Aorta (tissue), 5 donors: ENCODE data around the gene TTLL5. TPM values are rescaled to one million over a fixed set of nuclear protein-coding genes. Genes with fewer than 3 reads are reported as not detected.

Experiments used
- ATAC-seq: fragments of 200-7000 bp; cut with Tn5 transposase; one replicate; pipeline ENCODE4 v1.9.1; 2022; ENCODE audit warnings: moderate library complexity; ENCODE audit not compliant: low FRiP score
- DNase-seq, 2 donors: peaks; one replicate each; pipeline ENCODE4 v3.0.0-alpha.2; 2020
- H3K27ac ChIP-seq, 2 donors: one replicate each; pipeline ENCODE4 v1.5.1; 2013; ENCODE audit warnings: low read length in 2 of 2, mild to moderate bottlenecking in 2 of 2, moderate library complexity in 2 of 2, control low read depth in 1 of 2, inconsistent platforms in 1 of 2, low read depth in 1 of 2
- H3K27me3 ChIP-seq, 2 donors: one replicate each; pipeline ENCODE4 v1.6.1; 2013; ENCODE audit warnings: control low read depth in 1 of 2, low read length in 1 of 2, mild to moderate bottlenecking in 1 of 2, moderate library complexity in 1 of 2; ENCODE audit not compliant: insufficient read depth in 2 of 2, control insufficient read depth in 1 of 2
- H3K36me3 ChIP-seq, 2 donors: one replicate each; pipeline ENCODE4 v1.6.1; 2013; ENCODE audit warnings: control low read depth in 1 of 2, low read length in 1 of 2, mild to moderate bottlenecking in 1 of 2; ENCODE audit not compliant: insufficient read depth in 2 of 2, control insufficient read depth in 1 of 2
- H3K4me1 ChIP-seq, 2 donors: one replicate each; pipeline ENCODE4 v1.6.1; 2013; ENCODE audit warnings: low read length in 2 of 2, control low read depth in 1 of 2, mild to moderate bottlenecking in 1 of 2, moderate library complexity in 1 of 2; ENCODE audit not compliant: insufficient read depth in 2 of 2, control insufficient read depth in 1 of 2
- H3K4me3 ChIP-seq, 2 donors: one replicate each; pipeline ENCODE4 v1.5.1; 2013; ENCODE audit warnings: low read length in 2 of 2, control low read depth in 1 of 2, mild to moderate bottlenecking in 1 of 2
- H3K9me3 ChIP-seq: one replicate; pipeline ENCODE4 v1.6.1; 2013; ENCODE audit warnings: mild to moderate bottlenecking, low read length; ENCODE audit not compliant: control insufficient read depth
- WGBS, 2 donors: extraction: QIAGEN DNeasy Blood & Tissue Kit; methylation state at CpG; one replicate each; pipeline ENCODE4 v1.1.7; 2013; 5-methylcytosine and 5-hydroxymethylcytosine counted together
- intact Hi-C, 2 donors: fragments of 100-400 bp; cut with DNase I; formaldehyde crosslinking; loops; one replicate each; pipeline versions ENCODE4 v1.14.2 to v1.15.0; 2022
- polyA plus RNA-seq, 2 donors: library from polyadenylated mRNA; stranded (reverse); fragments of 200-250 nt; gene quantifications; one replicate each; pipeline ENCODE4 v1.2.3, GENCODE V29; 2013
- total RNA-seq, 2 donors: library from RNA; stranded (reverse); fragmentation: NEBNext Ultra II Directional; extraction: Animal tissue kit (Norgen Biotek cat#: 25700); gene quantifications; one replicate each; pipeline ENCODE4 v1.2.1, GENCODE V29; 2021
- donor health status: healthy with polysubstance abuse.
- donor health status: Bipolar disorder and iron deficiency.
- donor health status: DM: no; HTN: no; CAD: no.
- donor health status: DM: no; HTN: no; CAD: no.
- donor health status: DM: yes; HTN: yes; CAD: no.

Gene TTLL5
- total and polyA plus RNA-seq, 4 donors = 7.7 to 40.8 (median 22.8) TPM

DNA sequence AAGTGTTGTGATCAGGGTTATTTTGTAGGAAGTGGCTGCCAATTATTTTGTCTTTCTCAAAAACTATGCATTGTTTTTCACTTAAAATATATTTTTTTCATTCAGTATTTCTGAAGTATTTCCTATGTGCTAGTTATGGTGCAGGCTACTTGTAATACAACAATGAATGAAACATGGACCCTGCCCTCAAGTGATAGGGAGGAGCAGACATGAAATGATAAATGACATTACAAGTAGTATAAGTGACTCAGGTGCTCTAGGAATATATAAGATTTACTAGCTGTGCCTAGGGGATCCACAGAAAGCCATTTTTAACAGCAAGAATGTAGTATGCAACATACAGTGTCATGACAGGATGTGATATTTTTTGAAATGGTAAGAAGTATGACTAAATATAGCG lies 65.3 kb downstream of the TTLL5 start:
- H3K4me1 ChIP-seq = no peaks in the 10 kb centered on the region
- H3K27ac ChIP-seq = no peak overlapping the region
- no peak for ATAC-seq
- no peak for DNase-seq
- 80 to 90% methylated on average over 1 of the region's 1 CpG for WGBS, 2 donors
- intact Hi-C loops = no loop called here
- H3K4me3 ChIP-seq = no peak overlapping the region
- H3K9me3 ChIP-seq = no peaks in the 10 kb centered on the region
- no peaks in the 10 kb centered on the region for H3K27me3 ChIP-seq
- H3K36me3 ChIP-seq = peaks cover 0 to 2% of the 10 kb centered on the region in 2 donors

- H3K27ac ChIP-seq = no peak overlapping the region
- H3K4me1 ChIP-seq = no peaks in the 10 kb centered on the region
- H3K27me3 ChIP-seq = no peaks in the 10 kb centered on the region
- no peak for ATAC-seq
- no peak overlapping the region for H3K4me3 ChIP-seq
- intact Hi-C loops = no loop called here
- H3K36me3 ChIP-seq = peaks cover 0 to 2% of the 10 kb centered on the region in 2 donors
- 97% methylated on average over 3 of the region's 3 CpGs for WGBS, 2 donors
- no peaks in the 10 kb centered on the region for H3K9me3 ChIP-seq
- DNase-seq = no peak
Observed at GRCh38 chr14:75727124-75727523, 66.1 kb downstream of the TTLL5 start.

- no peaks in the 10 kb centered on the region for H3K9me3 ChIP-seq
- no peaks in the 10 kb centered on the region for H3K4me1 ChIP-seq
- H3K27me3 ChIP-seq = no peaks in the 10 kb centered on the region
- no peak for DNase-seq
- ATAC-seq = no peak
- 95 to 96% methylated on average over 3 of the region's 3 CpGs for WGBS, 2 donors
- intact Hi-C loops = no loop called here
- H3K4me3 ChIP-seq = no peak overlapping the region
- no peak overlapping the region for H3K27ac ChIP-seq
- H3K36me3 ChIP-seq = peaks cover 0 to 2% of the 10 kb centered on the region in 2 donors
Observed at GRCh38 chr14:75732888-75733287, 71.8 kb downstream of the TTLL5 start.

- no peaks in the 10 kb centered on the region for H3K4me1 ChIP-seq
- intact Hi-C loops = no loop called here
- no peaks in the 10 kb centered on the region for H3K27me3 ChIP-seq
- peaks cover 0 to 2% of the 10 kb centered on the region in 2 donors for H3K36me3 ChIP-seq
- H3K27ac ChIP-seq = no peak overlapping the region
- 65 to 67% methylated on average over 3 of the region's 3 CpGs for WGBS, 2 donors
- no peak for ATAC-seq
- no peak for DNase-seq
- H3K9me3 ChIP-seq = no peaks in the 10 kb centered on the region
- H3K4me3 ChIP-seq = no peak overlapping the region
Observed at GRCh38 chr14:75734854-75735253, 73.8 kb downstream of the TTLL5 start.

GRCh38 chr14:75736845-75737485 lies 75.9 kb downstream of the TTLL5 start:
- no peaks in the 10 kb centered on the region for H3K9me3 ChIP-seq
- H3K27me3 ChIP-seq = no peaks in the 10 kb centered on the region
- no peak overlapping the region for H3K4me3 ChIP-seq
- no peak for ATAC-seq
- intact Hi-C loops = no loop called here
- no peak for DNase-seq
- no peaks in the 10 kb centered on the region for H3K4me1 ChIP-seq
- no peak overlapping the region for H3K27ac ChIP-seq
- H3K36me3 ChIP-seq = peaks cover 0 to 2% of the 10 kb centered on the region in 2 donors

DNA sequence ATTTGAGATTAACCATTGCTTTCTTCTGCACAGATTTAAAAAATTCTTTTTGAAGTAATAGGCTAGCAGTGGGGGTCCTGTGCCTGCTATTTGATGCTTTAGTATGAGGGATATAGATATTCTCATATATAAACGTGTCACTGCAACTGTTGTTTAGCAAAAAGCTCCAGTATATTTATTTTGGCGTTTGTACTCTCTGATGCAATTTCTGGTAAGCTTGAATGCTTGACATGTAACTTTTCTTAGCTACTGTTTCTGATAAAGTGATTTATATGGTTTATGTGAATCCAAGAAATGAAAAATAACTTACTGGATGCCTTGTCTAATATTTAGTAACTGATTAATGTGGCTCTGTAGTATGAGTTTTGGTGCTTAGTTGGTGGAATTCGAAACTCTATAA lies 77.1 kb downstream of the TTLL5 start:
- Histone ChIP-seq H3K27ac (no peak overlapping the region), H3K27me3 (no peaks in the 10 kb centered on the region), H3K9me3 (no peaks in the 10 kb centered on the region), H3K4me3 (no peak overlapping the region), H3K36me3 (peaks cover 0 to 2% of the 10 kb centered on the region in 2 donors), H3K4me1 (no peaks in the 10 kb centered on the region)
- intact Hi-C loops = no loop called here
- no peak for DNase-seq
- no peak for ATAC-seq
- 51 to 58% methylated on average over 3 of the region's 3 CpGs for WGBS, 2 donors

DNA sequence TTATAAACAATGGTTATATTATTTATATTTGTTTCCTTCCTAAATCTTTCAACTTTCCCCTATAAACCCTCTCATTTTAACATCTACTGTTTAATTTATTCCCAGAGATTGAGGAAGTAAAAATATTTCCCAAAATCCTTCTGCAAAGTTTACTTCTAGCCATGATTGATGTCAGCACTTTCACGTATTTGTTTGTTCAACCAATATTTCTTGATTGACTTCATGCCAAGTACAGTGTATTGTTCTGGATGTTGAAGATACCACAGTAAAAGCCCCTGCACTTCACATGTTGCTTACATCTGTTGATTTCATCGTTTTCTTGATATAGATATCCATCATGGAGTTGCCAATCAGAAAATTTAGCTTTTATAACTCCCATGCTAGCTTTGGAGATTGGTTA lies 81.8 kb downstream of the TTLL5 start:
- DNase-seq = no peak
- no peaks in the 10 kb centered on the region for H3K9me3 ChIP-seq
- intact Hi-C loops = no loop called here
- no peak overlapping the region for H3K4me3 ChIP-seq
- no peak for ATAC-seq
- WGBS, 2 donors = 48 to 58% methylated on average over 2 of the region's 2 CpGs
- H3K27ac ChIP-seq = no peak overlapping the region
- H3K27me3 ChIP-seq = no peaks in the 10 kb centered on the region
- H3K4me1 ChIP-seq = no peaks in the 10 kb centered on the region
- no peaks in the 10 kb centered on the region for H3K36me3 ChIP-seq

GRCh38 chr14:75747899-75748298 lies 86.9 kb downstream of the TTLL5 start:
- Histone ChIP-seq H3K27me3 (no peaks in the 10 kb centered on the region), H3K4me3 (no peak overlapping the region), H3K4me1 (no peaks in the 10 kb centered on the region), H3K27ac (no peak overlapping the region), H3K36me3 (no peaks in the 10 kb centered on the region), H3K9me3 (no peaks in the 10 kb centered on the region)
- no peak for ATAC-seq
- 73% methylated on average over 2 of the region's 2 CpGs for WGBS, 2 donors
- no peak for DNase-seq
- intact Hi-C loops = no loop called here

GRCh38 chr14:75748336-75748735 lies 87.3 kb downstream of the TTLL5 start:
- Histone ChIP-seq H3K36me3 (no peaks in the 10 kb centered on the region), H3K27ac (no peak overlapping the region), H3K4me1 (no peaks in the 10 kb centered on the region), H3K9me3 (no peaks in the 10 kb centered on the region), H3K4me3 (no peak overlapping the region), H3K27me3 (no peaks in the 10 kb centered on the region)
- intact Hi-C loops = no loop called here
- WGBS, 2 donors = 0 to 16% methylated on average over 1 of the region's 1 CpG
- ATAC-seq = no peak
- no peak for DNase-seq
